ENCODE results near the gene PSPN. TPM values are rescaled to one million over a fixed set of nuclear protein-coding genes. Genes with fewer than 3 reads are reported as not detected.
"Not testable (repeated sequence)": the region's sequence is repeated elsewhere in the genome, so short reads cannot be mapped to it uniquely, and the experiment has no call there.

Gene PSPN
- polyA plus RNA-seq, 3 donors, result 0.37 to 0.79 (median 0.46) TPM

GRCh38 chr19:6378041-6378440 is 2.3 kb upstream of the PSPN start:
- H3K27ac ChIP-seq (ENCODE audit: low read depth, low read length), result no peak overlapping the region

GRCh38 chr19:6376512-6377190 is 918 bp upstream of the PSPN start:
- WGBS, 3 donors, result 70 to 78% (median 76%) methylated on average over 19 of the region's 19 CpGs
- H3K27ac ChIP-seq (ENCODE audit: low read depth, low read length), result no peak overlapping the region

More at GRCh38 chr19:6378041-6378440, 2.3 kb upstream of the PSPN start:
- 54 to 90% (median 72%) methylated on average over 6 of the region's 6 CpGs for WGBS, 3 donors

- 89 to 92% (median 90%) methylated on average over 25 to 29 of the region's 29 CpGs for WGBS, 3 donors
- H3K27ac ChIP-seq (ENCODE audit: low read depth, low read length), result no peak overlapping the region
These were observed 872 bp downstream of the PSPN start for GRCh38 chr19:6374711-6375410.

GRCh38 chr19:6374161-6374709 is 1.5 kb downstream of the PSPN start:
- 65 to 68% (median 66%) methylated on average over 29 of the region's 29 CpGs for WGBS, 3 donors
- no peak overlapping the region for H3K27ac ChIP-seq (ENCODE audit: low read depth, low read length)

GRCh38 chr19:6373813-6374108 is 2.0 kb downstream of the PSPN start:
- H3K27ac ChIP-seq (ENCODE audit: low read depth, low read length), result no peak overlapping the region
- 30 to 38% (median 31%) methylated on average over 5 of the region's 5 CpGs for WGBS, 3 donors

GRCh38 chr19:6373096-6373812 is 2.5 kb downstream of the PSPN start:
- WGBS, 3 donors, result 1 to 2% (median 1%) methylated on average over 46 to 53 of the region's 53 CpGs
- no peak overlapping the region for H3K27ac ChIP-seq (ENCODE audit: low read depth, low read length)

GRCh38 chr19:6372594-6373095 is 3.1 kb downstream of the PSPN start, which contains the start of gene ALKBH7:
Gene ALKBH7, plus strand, starts transcription at chr19:6372794. Its CDS starts 27 bp downstream, at chr19:6372821.
- H3K27ac ChIP-seq (ENCODE audit: low read depth, low read length), result no peak within 1 kb of the TSS
- WGBS, 3 donors, result 0 to 1% (median 1%) methylated on average over 38 to 47 of the region's 47 CpGs

- no peak overlapping the region for H3K27ac ChIP-seq (ENCODE audit: low read depth, low read length)
- 93 to 98% (median 96%) methylated on average over 21 of the region's 21 CpGs for WGBS, 3 donors
These were observed 11.4 kb downstream of the PSPN start for GRCh38 chr19:6364353-6364752.

- 26 to 28% (median 27%) methylated on average over 11 of the region's 11 CpGs for WGBS, 3 donors
- peak overlapping the region; percentile 76 for H3K27ac ChIP-seq (ENCODE audit: low read depth, low read length)
These were observed 13.4 kb downstream of the PSPN start for GRCh38 chr19:6362351-6362801.

- peak overlapping the region; percentile 76 for H3K27ac ChIP-seq (ENCODE audit: low read depth, low read length)
- WGBS, 3 donors, result 0 to 4% (median 0%) methylated on average over 6 to 7 of the region's 7 CpGs
These were observed 13.7 kb downstream of the PSPN start for GRCh38 chr19:6362027-6362350.

GRCh38 chr19:6360857-6361216 is 14.9 kb downstream of the PSPN start:
- H3K27ac ChIP-seq (ENCODE audit: low read depth, low read length), result not testable (repeated sequence)
- 94 to 96% (median 95%) methylated on average over 10 of the region's 10 CpGs for WGBS, 3 donors

- WGBS, 3 donors, result 96 to 98% (median 97%) methylated on average over 11 to 12 of the region's 12 CpGs
- H3K27ac ChIP-seq (ENCODE audit: low read depth, low read length), result not testable (repeated sequence)
These were observed 15.3 kb downstream of the PSPN start for GRCh38 chr19:6360445-6360844.

- H3K27ac ChIP-seq (ENCODE audit: low read depth, low read length), result no peak overlapping the region
- 77 to 87% (median 87%) methylated on average over 5 of the region's 5 CpGs for WGBS, 3 donors
These were observed 16.0 kb downstream of the PSPN start for GRCh38 chr19:6359568-6360341.

- no peak overlapping the region for H3K27ac ChIP-seq (ENCODE audit: low read depth, low read length)
- 41 to 69% (median 56%) methylated on average over 9 of the region's 9 CpGs for WGBS, 3 donors
These were observed 17.7 kb downstream of the PSPN start for GRCh38 chr19:6358003-6358402.

- H3K27ac ChIP-seq (ENCODE audit: low read depth, low read length), result no peak overlapping the region
- WGBS, 3 donors, result 82 to 89% (median 85%) methylated on average over 14 of the region's 14 CpGs
These were observed 18.6 kb downstream of the PSPN start for GRCh38 chr19:6357174-6357573.

GRCh38 chr19:6355321-6356040 is 20.3 kb downstream of the PSPN start:
- WGBS, 3 donors, result 91 to 97% (median 93%) methylated on average over 18 to 34 of the region's 46 CpGs
- not testable (repeated sequence) for H3K27ac ChIP-seq (ENCODE audit: low read depth, low read length)

GRCh38 chr19:6354098-6354674 is 21.5 kb downstream of the PSPN start:
- 58 to 62% (median 61%) methylated on average over 4 of the region's 4 CpGs for WGBS, 3 donors

More at GRCh38 chr19:6354098-6354674, 21.5 kb downstream of the PSPN start:
- H3K27ac ChIP-seq (ENCODE audit: low read depth, low read length), result no peak overlapping the region
